Loucy (cell line): ENCODE measurements around the gene MUC5B.

ENCODE experiments used
- EZH2phosphoT487 ChIP-seq: fragments of 200-600 bp; IDR thresholded peaks from 2 replicates; pipeline ENCODE4 v1.6.1; 2018; ENCODE audit warnings: antibody characterized with exemption, mild to moderate bottlenecking, moderate library complexity, borderline replicate concordance
- TF ChIP-seq, protein P1 (sequence below): fragments of 200-600 bp; sonication (generic); conservative IDR thresholded peaks from 2 replicates; pipeline ENCODE4 v1.5.1; 2014; ENCODE audit warnings: mild to moderate bottlenecking, antibody characterized with exemption, low read length

DNA sequence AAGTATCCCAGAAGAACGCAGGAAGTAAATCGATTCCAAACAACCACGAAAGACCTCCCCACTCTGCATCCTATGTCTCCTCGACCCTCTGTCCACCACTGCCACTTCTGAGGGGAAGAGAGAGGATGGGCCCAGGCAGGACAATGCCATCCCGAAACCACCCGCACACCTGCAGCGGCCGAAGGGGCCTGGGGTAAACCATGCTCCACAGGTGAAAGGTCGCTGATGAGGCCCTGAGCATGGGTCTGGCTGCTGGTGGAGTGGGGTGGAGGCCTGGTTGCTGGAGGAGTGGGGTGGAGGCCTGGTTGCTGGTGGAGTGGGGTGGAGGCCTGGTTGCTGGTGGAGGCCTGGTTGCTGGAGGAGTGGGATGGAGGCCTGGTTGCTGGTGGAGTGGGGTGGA is 73.4 kb downstream of the MUC5B start:
- TF ChIP-seq, protein P1, sequence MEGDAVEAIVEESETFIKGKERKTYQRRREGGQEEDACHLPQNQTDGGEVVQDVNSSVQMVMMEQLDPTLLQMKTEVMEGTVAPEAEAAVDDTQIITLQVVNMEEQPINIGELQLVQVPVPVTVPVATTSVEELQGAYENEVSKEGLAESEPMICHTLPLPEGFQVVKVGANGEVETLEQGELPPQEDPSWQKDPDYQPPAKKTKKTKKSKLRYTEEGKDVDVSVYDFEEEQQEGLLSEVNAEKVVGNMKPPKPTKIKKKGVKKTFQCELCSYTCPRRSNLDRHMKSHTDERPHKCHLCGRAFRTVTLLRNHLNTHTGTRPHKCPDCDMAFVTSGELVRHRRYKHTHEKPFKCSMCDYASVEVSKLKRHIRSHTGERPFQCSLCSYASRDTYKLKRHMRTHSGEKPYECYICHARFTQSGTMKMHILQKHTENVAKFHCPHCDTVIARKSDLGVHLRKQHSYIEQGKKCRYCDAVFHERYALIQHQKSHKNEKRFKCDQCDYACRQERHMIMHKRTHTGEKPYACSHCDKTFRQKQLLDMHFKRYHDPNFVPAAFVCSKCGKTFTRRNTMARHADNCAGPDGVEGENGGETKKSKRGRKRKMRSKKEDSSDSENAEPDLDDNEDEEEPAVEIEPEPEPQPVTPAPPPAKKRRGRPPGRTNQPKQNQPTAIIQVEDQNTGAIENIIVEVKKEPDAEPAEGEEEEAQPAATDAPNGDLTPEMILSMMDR, result no peak
- no peak for TF ChIP-seq EZH2phosphoT487
